GM23338 (cell line): ENCODE results near the gene GNB2.

Experiments
- CREB1 ChIP-seq: fragments of 250-450 bp; sonication (Bioruptor Pico); IDR thresholded peaks from 2 replicates; pipeline ENCODE4 v1.5.0; 2020; ENCODE audit warnings: low read depth, mild to moderate bottlenecking, moderate library complexity
- TF ChIP-seq, protein P1 (sequence below), 2 experiments: fragments of 200-600 bp in 1 of 2; sonication (generic) in 1 of 2; conservative IDR thresholded peaks; 2 replicates each; pipeline versions ENCODE4 v1.5.1 to v1.6.1; 2016 to 2017; ENCODE audit warnings: antibody characterized with exemption in 2 of 2, low read depth in 2 of 2, mild to moderate bottlenecking in 2 of 2, moderate library complexity in 1 of 2

DNA sequence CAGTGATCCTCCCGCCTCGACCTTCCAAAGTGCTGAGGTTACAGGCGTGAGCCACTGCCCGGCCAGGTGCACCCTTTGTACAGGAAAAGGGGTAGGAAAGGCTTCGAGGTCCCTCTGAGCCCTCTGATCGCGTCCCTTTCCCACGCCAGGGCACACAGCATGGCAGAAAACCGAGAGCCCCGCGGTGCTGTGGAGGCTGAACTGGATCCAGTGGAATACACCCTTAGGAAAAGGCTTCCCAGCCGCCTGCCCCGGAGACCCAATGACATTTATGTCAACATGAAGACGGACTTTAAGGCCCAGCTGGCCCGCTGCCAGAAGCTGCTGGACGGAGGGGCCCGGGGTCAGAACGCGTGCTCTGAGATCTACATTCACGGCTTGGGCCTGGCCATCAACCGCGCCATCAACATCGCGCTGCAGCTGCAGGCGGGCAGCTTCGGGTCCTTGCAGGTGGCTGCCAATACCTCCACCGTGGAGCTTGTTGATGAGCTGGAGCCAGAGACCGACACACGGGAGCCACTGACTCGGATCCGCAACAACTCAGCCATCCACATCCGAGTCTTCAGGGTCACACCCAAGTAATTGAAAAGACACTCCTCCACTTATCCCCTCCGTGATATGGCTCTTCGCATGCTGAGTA, 33.3 kb downstream of the GNB2 start:
- TF ChIP-seq, protein P1, sequence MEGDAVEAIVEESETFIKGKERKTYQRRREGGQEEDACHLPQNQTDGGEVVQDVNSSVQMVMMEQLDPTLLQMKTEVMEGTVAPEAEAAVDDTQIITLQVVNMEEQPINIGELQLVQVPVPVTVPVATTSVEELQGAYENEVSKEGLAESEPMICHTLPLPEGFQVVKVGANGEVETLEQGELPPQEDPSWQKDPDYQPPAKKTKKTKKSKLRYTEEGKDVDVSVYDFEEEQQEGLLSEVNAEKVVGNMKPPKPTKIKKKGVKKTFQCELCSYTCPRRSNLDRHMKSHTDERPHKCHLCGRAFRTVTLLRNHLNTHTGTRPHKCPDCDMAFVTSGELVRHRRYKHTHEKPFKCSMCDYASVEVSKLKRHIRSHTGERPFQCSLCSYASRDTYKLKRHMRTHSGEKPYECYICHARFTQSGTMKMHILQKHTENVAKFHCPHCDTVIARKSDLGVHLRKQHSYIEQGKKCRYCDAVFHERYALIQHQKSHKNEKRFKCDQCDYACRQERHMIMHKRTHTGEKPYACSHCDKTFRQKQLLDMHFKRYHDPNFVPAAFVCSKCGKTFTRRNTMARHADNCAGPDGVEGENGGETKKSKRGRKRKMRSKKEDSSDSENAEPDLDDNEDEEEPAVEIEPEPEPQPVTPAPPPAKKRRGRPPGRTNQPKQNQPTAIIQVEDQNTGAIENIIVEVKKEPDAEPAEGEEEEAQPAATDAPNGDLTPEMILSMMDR (conservative IDR thresholded peaks at IDR 0.05; ENCODE audit: low read depth in 2 of 2), result no peak
- TF ChIP-seq CREB1, result no peak
